Measurements from ENCODE around the gene MAP3K9.
A peak's percentile ranks its signal among the peaks of the same experiment; 100 is the strongest.

The MAP3K9 gene

DNA sequence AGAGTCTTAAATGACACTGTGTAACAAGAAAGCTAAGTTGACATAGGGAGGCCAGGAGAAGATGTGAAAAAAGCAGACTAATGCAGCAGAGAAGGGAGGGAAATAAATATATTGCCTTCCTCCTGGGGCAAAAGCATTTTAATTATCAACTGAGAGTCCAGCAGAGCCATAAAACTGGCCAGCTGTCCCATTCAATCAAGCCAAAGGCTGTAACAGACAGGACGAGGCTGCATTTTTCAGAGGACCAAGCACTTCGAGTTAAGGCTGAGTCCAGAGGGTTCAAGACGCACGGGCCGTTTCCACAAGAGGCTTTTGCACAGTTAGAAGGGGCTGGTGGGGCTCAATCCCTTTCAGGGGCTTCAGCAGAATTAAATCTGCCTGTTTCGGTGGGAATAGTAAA lies 20.4 kb downstream of the MAP3K9 start:
- DNase-seq (ENCODE audit: low read depth), result no peak

DNA sequence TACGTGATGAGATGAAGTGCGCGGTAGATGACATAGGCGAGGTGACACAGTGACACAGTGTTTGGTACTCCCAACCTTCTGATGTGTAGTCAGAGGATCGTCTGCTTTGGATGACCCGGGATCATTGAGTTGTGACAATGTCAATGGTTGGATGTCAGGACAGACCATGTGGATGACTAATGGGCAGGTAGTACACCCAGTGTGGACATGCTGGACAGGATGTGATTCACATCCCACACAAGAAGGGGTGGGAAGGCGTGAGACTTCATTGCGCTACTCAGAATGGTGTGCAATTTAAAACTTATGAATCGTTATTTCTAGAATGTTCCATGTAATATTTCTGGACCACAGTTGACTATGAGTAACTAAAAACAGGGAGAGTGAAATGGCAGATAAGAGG lies 23.8 kb downstream of the MAP3K9 start:
- no peak for DNase-seq (ENCODE audit: low read depth)

GRCh38 chr14:70784886-70785285 lies 24.4 kb downstream of the MAP3K9 start:
- no peak for DNase-seq (ENCODE audit: low read depth)

DNA sequence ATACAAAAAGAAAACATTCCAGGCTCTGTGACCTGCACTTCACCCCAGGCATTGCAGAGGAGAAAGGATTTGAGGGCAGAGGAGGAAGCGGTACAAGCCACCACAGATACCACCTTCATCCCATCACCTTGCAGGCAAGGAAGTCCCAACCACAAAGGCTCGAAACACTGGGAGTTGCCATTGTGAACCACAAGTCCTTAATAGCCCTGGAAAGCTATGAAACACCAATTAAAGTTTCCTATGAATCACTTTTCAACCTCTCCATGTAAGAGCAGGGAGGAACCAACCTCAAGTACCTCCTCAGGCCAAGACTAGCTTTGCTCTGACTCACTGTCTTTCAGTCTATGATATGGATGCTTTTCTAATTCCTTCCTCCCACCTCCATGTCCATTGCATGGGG lies 27.0 kb downstream of the MAP3K9 start:
- peak; percentile 1 for DNase-seq (ENCODE audit: low read depth)

DNA sequence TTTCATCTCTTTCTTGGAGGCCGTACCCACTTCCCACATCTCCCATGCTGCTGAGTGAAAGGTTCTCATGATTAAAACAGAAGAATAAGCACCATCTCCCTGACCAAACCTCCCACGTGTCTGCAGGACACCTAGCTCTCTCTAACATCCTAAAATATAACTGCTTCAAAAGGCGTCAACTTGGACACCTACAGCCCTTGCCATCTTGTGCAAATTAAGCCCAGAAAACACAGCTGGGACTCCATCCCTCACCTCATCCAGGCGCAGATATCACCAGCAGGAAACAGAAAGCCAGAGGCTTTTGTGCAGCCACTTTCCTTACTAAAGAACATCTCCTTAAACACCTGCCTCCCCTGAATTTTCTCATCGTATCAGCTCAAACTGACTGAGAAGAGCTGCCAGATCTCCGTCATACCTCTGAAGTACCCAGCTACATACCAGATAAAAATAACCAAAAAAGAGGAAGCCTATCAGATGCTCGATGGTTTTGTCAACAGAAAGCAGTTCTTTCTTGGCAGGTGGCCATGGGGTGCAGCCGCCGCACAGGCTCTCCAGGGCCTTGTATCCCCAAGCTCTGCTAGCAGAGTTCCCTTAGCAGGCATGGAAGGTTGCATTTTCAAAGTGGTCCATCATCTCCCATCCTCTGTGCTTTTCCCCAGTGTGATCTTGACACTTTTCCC lies 28.8 kb downstream of the MAP3K9 start:
- no peak for DNase-seq (ENCODE audit: low read depth)

DNA sequence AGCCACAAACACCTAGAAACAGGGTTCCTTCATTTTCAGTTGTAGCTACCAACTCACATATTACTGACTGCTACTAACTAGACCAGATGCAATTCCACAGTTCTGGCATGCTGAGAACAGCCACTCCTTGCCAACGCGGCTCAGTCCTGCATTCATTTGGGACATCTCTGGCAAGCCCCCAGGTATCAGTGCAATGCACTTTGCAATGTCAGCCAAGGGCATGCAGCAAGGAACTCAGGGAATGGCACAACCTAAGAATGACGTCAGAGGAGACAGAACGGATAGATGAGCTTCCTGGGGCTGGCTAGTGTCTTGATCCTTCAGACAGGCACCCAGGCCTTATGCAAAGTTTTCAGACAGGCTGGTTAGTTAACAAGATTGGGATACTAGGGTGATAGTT lies 29.6 kb downstream of the MAP3K9 start:
- DNase-seq (ENCODE audit: low read depth), result no peak

DNA sequence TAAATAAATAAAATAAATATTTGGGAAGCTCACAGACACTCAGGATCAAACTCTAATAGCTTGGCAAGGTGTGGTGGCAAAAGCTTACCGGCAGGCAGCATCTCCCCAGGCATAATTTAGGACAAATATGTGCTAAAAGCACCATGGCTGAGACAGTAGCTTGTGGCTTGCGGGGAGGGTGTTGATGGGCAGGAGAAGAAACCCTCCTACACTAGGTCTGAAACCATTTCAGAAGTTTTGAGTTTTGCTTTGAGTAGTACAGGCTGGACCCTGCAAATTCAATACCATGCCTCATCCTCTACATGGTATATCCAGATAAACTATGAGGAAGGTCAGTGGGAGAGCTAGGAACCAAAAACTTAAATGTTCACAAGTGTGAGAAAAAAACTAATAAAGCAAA lies 33.1 kb downstream of the MAP3K9 start:
- no peak for DNase-seq (ENCODE audit: low read depth)

DNA sequence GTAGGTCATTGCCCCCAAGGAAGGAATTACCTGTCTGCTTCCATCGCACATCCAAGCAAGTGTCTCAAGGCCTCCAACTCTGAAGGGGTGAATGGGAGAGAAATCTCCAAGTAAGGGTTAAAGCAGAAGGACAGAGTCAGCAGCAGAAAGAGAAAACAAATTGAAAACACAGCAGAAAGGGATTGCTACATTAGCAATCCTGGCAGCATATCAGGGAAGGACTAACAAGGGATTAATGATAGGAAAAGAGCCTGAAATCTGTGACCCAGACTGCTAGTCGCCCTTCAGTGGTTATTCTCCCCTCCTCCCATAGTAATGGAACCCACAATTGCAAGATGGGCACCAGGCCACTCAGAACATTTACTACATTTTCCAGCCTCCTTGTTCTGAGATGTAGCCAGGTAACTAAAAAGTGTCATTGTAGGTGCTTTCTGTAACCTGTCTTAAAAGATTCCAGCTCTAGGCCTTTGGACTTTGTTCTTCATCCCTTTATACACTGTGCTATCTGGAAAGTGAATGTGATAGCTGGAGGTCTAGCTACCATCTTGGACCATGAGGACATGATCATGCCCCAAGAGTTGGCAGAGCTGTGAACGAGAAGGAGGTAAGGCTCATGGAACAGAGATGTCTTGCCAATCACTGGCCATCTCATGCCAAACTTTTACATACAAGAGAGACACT lies 36.0 kb downstream of the MAP3K9 start:
- no peak for DNase-seq (ENCODE audit: low read depth)

DNA sequence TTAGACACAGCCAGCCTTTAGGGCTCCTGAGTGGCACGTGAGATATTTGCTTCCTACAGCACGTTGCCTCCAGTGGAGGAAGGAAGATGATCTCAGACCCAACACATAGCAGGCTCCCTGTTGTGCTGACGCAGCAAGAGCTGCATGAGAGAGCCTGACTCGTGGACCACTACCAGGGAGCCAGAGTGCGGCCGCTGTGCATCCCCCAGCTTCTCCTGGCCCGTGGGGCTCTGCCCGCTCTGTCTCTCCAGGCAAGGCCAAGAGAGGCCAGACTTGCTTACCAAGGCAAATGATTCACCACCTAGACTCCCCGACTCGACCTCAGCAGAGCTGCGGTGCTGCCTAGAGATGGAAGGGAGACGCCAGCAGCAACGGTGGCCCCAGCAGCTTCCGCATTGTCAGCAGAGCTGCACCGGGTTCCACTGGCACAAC lies 37.5 kb downstream of the MAP3K9 start:
- DNase-seq (ENCODE audit: low read depth), result no peak

GRCh38 chr14:70770490-70770889 lies 38.8 kb downstream of the MAP3K9 start:
- no peak for DNase-seq (ENCODE audit: low read depth)

- no peak for DNase-seq (ENCODE audit: low read depth)
Measured at GRCh38 chr14:70759398-70759797, 49.9 kb downstream of the MAP3K9 start.

GRCh38 chr14:70755655-70756054 lies 53.7 kb downstream of the MAP3K9 start:
- no peak for DNase-seq (ENCODE audit: low read depth)

DNA sequence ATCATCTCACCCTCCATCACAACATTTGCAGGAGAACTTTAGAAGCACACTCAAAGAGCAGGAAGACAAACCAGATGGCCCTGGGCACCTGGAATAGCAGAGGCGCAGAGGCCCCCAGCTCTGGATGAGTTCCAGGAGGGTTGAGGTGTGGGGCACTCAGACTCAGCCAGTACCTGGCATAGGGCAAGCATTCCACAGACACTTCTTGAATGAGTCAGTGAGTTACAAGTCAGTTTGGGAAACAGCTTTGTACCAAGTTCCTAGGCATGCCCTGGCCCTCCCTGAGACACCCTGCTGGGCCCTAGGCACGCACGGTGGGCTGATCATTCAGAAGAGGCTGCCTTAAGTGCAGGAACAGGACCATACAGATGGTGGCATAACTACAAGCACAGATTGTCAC lies 54.3 kb downstream of the MAP3K9 start:
- no peak for DNase-seq (ENCODE audit: low read depth)

DNA sequence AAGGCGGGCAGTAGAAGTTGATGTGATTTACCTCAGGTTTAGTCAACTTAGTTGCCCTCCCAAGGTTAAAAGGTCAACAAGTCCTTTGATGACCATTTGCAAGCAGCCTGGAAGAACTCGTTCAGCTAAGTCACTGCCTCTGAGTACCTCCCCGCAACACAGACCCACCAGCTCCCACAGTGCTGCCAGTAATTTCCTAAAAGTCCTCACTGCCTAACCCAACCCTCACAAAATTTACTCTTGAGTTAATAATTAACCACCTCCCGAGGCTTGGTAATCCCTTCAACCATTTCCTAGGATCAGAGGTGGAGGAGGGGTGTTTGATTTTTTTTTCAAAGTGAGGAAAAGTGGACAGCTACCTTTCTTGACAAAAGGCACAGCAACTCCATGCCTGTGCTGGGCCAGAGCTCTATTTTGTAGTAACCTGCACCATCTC lies 55.8 kb downstream of the MAP3K9 start:
- DNase-seq (ENCODE audit: low read depth), result no peak

DNA sequence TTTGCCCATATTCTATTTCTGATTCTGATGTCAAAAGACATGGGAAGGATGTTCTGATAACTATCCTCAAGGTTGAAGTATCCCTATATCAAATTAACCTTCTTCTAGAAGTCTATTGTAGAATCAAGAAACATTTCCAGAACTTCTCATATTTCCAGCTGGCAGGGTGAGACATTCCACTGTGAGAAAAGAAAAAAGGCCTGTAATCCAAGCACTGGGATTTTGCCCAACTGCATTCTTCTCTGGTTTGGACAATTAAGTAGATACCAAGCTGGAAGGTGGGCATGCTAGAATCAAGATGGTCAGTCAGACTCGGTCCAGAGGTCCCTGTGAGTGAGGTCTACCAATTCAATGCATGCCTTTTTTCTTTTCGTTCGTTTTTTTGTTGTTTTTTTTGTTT lies 60.9 kb downstream of the MAP3K9 start:
- no peak for DNase-seq (ENCODE audit: low read depth)

- DNase-seq (ENCODE audit: low read depth), result no peak
Measured at GRCh38 chr14:70744641-70745040, 64.7 kb downstream of the MAP3K9 start.

DNA sequence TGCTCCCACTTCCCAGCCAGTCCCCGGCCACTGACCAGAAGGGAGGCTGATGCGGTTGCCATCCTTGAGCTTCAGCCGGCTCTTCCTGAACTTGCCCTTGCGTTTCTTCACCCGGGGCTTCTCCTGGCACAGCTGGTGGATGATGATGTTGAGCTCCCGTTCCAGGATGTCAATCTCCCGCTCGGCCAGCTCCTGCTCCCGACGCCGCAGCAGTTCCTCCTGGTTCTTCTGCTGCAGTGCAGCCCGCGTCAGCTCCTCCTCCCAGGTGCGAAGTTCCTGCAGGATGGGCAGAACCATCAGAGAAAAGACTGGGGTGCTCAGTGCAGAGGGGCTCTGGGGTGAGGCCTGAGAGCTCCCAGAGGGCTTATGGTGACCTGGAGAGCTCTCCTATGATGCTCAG lies 67.0 kb downstream of the MAP3K9 start:
- DNase-seq (ENCODE audit: low read depth), result no peak

- DNase-seq (ENCODE audit: low read depth), result no peak
Measured at GRCh38 chr14:70741482-70741881, 67.8 kb downstream of the MAP3K9 start.

- DNase-seq (ENCODE audit: low read depth), result no peak
Measured at GRCh38 chr14:70735043-70735442, 74.3 kb downstream of the MAP3K9 start.

DNA sequence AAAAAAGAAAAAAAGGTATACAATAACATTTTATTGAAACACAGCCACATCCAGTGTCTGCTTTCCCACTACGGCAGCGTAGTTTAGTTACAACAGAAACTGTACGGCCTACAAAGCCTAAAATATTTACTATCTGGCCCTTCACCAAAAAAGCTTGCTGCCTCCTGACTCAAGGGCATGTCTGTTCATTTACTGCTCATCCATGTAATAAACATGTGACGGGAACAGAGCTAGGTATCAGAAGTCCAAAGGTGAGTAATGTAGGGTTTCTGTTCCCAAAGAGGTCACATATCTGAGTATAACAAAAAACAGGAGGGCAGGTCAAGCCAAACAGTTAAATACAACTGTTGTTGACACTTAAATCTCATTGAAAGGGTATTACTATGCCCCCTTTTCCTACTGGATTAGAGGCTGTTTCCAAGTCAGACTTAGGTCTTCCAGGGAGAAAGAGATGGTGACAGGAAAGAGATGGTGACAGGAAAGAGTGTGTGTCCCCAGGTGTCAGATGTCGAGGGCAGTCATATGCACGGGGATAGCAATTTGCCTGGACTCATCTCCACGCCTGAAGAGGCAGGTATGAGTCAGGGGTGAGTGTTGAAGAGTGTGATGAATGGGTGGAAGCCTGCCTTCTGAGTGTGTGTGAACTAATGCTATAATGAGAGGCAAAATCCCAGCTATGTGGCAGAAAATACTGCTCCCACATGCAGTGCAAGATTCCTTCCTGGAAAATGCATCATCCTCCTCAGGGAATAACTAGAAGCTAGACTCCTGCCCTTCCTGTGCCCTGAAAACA lies 77.7 kb downstream of the MAP3K9 start:
- no peak for DNase-seq (ENCODE audit: low read depth)

- DNase-seq (ENCODE audit: low read depth), result no peak
Measured at GRCh38 chr14:70730393-70730792, 78.9 kb downstream of the MAP3K9 start.

DNA sequence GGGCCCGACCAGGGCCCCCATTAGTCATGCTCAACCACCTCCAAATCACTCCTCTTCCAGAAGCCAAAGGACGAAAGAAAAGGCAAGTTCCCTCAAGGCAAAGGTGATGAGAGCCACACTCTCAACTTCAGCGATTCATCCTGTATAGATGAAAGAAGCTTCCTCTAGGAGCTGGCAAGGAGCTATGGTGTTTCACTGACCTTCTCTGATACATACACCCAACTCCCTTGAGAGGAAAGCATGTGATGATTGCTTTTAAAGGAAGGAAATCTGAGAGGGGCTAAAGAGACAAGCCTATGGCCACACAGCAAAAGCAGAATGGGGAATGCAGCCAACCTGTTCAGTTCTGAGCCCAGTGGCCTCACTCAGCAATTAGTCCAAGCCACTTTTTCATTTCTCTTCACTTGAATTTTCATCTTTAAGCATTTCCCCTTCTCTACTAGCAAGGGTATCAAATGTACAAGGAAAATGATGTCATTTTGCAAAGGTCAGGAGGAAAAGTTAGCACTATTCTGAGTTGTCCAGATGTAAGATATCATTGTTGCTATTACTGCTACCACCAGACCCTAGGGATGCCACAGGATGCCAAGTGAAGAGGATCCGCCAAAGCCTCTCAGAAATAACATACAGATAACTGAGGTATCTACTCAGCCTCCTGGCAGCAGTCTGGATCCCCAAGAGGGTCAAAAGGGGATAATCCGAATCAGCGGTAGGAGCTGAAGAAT lies 82.5 kb downstream of the MAP3K9 start:
- no peak for DNase-seq (ENCODE audit: low read depth)
